ENCODE data around the gene MGME1.

MGME1 gene

DNA sequence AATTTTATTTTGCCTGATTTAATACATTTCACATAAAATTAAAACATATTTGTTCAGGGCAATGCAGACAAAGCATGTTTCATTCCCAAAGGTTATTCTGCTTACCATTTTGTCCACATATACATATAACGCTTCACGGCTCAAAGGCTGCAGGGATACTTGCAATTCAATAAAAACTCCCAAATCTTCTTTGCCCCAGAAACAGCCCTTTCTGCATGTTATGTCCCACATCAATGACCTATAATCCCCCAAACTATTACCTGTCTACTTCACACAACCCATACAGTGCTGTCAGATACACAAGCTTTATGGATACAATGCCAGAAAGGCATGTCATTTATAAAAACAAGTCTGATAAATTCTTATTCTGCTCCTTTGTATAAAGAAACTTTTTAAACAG lies 20.4 kb upstream of the MGME1 start:
- no peak overlapping the region for H3K4me3 ChIP-seq
- peaks cover 100% of the 10 kb centered on the region for H3K36me3 ChIP-seq
- no peak for TF ChIP-seq Cebpa-rat (IDR thresholded peaks at IDR 0.05)
- no peaks in the 10 kb centered on the region for H3K9me3 ChIP-seq
- H3K4me1 ChIP-seq: peaks cover 100% of the 10 kb centered on the region
- peaks cover 100% of the 10 kb centered on the region for H4K20me1 ChIP-seq
- H3K27me3 ChIP-seq: no peaks in the 10 kb centered on the region
- H3K27ac ChIP-seq: no peak overlapping the region
- H3K9ac ChIP-seq: no peak overlapping the region
- peak overlapping the region; percentile 14; the same call in 1 of the 2 replicates for H3K4me2 ChIP-seq

DNA sequence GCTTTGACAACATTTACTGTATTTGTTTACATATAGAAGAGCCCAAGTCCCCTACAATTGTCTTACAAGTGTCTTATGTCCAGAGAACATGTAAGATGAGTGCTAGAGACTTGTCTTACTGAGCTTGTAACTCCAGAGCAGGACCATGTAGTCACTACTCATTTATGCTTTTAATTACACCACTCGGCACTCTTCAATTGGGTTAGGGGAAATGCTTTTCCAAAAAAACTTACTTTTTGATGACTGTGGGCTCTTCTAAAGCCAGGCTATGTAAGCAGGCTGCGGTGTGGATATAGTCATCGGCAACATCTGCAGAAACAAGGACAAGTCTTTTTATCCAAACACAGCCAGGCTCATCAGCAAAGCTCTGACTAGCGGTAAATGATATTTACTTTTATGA lies 18.9 kb upstream of the MGME1 start:
- peaks cover 100% of the 10 kb centered on the region for H3K4me1 ChIP-seq
- peaks cover 100% of the 10 kb centered on the region for H3K36me3 ChIP-seq
- peaks cover 100% of the 10 kb centered on the region for H4K20me1 ChIP-seq
- no peak overlapping the region for H3K9ac ChIP-seq
- H3K27me3 ChIP-seq: no peaks in the 10 kb centered on the region
- H3K27ac ChIP-seq: peak overlapping the region; percentile 1; the same call in 1 of the 2 replicates
- H3K9me3 ChIP-seq: no peaks in the 10 kb centered on the region
- H3K4me3 ChIP-seq: no peak overlapping the region
- TF ChIP-seq Cebpa-rat (IDR thresholded peaks at IDR 0.05): no peak
- H3K4me2 ChIP-seq: no peak overlapping the region

DNA sequence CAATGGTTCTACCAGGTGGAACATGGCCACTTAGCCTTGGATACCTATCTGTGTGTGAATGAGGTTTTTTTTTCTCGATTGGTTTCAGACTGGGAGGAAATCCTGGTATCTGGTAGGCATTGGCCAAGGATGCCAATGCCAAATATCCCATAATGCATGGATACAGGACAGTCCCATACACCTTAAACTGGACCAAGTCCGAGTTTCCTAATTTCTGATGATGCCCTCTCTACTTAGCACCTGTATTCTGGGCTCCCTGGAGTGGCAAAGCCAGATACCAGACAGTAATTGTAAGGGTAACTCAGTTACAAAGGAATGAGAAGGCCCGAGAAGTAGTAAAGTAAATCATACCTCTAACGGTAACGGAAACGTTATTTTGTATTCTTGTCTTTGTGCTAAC lies 18.1 kb upstream of the MGME1 start:
- peak overlapping the region; percentile 2; the same call in 1 of the 2 replicates for H3K4me2 ChIP-seq
- H3K4me1 ChIP-seq: peaks cover 100% of the 10 kb centered on the region
- H3K36me3 ChIP-seq: peaks cover 100% of the 10 kb centered on the region
- no peaks in the 10 kb centered on the region for H3K9me3 ChIP-seq
- no peak for TF ChIP-seq Cebpa-rat (IDR thresholded peaks at IDR 0.05)
- no peak overlapping the region for H3K9ac ChIP-seq
- no peak overlapping the region for H3K27ac ChIP-seq
- peaks cover 100% of the 10 kb centered on the region for H4K20me1 ChIP-seq
- no peaks in the 10 kb centered on the region for H3K27me3 ChIP-seq
- H3K4me3 ChIP-seq: no peak overlapping the region

DNA sequence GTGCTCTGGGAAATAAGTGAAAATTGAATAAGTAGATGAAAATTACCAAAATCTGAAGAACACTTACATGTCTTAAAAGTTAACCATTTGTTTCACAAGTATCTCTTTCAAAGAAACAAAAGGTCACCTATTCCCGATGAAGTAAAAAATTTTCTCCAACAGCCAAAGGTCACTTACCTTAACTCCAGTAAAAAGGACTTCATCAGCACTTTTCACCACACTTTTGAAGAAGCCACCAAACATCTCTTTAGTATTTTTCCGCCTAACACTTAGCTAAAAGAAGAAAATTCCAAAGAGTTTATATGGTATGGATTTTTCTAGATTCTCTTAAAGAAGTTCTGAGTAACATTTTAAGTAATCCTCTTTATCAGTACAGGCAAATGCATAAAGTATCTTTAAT lies 17.5 kb upstream of the MGME1 start:
- Histone ChIP-seq H3K27ac (no peak overlapping the region), H4K20me1 (peaks cover 100% of the 10 kb centered on the region)
- no peak for TF ChIP-seq Cebpa-rat (IDR thresholded peaks at IDR 0.05)

DNA sequence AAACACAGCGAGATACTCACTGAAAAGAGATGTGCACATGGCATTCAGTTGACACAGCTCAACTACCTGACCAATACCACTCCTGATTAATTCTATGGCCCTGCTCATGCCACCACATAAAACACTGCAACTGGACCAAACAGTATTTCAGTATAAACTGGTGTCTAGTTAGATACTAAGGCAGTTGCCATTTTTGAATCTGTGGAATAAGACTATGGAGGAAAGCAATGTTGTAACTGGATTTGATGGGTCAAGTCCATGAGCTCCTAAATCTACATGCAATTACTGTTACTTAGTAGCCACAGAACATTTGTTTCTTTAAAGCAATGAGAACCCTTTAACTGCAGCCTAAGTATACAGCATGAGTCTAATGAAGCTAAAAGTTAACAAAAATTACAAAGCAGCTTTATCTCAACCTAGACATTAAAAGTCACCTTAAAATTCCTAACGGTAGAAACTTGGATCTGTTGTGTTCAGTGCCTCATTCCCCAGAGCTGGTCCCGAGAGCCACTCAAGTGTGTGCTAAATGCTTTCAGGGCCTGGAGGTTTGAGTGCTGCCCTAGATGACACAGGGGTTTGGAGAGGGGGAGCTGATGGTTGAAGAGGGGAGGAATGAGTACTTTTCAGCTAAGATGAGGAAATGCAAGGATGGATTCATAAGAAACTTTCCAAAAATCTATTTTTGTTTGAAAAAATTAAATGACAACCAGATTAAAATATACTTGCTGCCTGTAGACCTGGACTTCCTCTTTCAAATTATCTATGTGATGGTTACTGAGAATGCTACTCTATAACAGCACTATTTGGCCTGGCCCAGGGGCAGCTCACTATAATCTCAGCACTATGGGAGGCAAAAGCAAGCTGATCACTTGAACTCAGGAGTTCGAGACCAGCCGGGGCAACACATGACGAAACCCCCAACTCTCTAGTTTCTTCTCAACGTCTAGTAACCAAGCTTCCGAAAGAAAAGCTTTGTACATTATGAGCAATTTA lies 15.8 kb upstream of the MGME1 start:
- no peak for TF ChIP-seq Cebpa-rat (IDR thresholded peaks at IDR 0.05)
- peaks cover 91% of the 10 kb centered on the region for H3K36me3 ChIP-seq
- H3K9me3 ChIP-seq: no peaks in the 10 kb centered on the region
- H3K27me3 ChIP-seq: no peaks in the 10 kb centered on the region
- H3K4me1 ChIP-seq: peaks cover 100% of the 10 kb centered on the region
- H4K20me1 ChIP-seq: peaks cover 100% of the 10 kb centered on the region
- peak overlapping the region; percentile 96 for H3K4me2 ChIP-seq
- no peak overlapping the region; the same call in 1 of the 2 replicates for H3K9ac ChIP-seq
- no peak overlapping the region for H3K4me3 ChIP-seq
- peak overlapping the region; percentile 100 for H3K27ac ChIP-seq

More for the DNA sequence above, 17.5 kb upstream of the MGME1 start:
- H3K9me3 ChIP-seq: no peaks in the 10 kb centered on the region
- no peak overlapping the region for H3K9ac ChIP-seq
- H3K4me2 ChIP-seq: no peak overlapping the region
- peaks cover 100% of the 10 kb centered on the region for H3K4me1 ChIP-seq
- no peak overlapping the region for H3K4me3 ChIP-seq
- H3K27me3 ChIP-seq: no peaks in the 10 kb centered on the region
- peaks cover 98% of the 10 kb centered on the region for H3K36me3 ChIP-seq

DNA sequence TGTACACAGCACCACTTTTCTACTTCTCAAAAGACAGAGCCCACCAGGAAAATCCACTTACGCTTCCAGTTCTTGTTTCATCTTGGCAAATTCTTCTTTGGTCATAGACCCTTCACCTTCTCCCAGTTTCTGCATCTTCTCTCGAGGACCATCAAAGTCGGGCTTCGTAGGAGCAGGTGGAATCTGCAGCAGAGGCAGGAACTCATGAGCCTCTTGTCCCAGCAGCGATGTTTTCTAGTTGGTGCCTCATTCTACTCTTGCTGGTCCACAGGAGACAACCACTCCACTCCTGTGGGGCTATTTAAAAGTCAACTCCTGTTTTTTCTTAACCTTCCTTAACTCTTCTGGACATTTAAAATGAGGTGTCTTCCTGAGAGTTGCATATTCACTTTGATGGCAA lies 14.9 kb upstream of the MGME1 start:
- no peaks in the 10 kb centered on the region for H3K9me3 ChIP-seq
- H3K36me3 ChIP-seq: peaks cover 83% of the 10 kb centered on the region
- H3K27ac ChIP-seq: peak overlapping the region; percentile 100
- peak overlapping the region; percentile 96 for H3K4me2 ChIP-seq
- TF ChIP-seq Cebpa-rat (IDR thresholded peaks at IDR 0.05): no peak
- H3K9ac ChIP-seq: peak overlapping the region; percentile 69; the same call in 1 of the 2 replicates
- H3K4me3 ChIP-seq: no peak overlapping the region
- peaks cover 100% of the 10 kb centered on the region for H3K4me1 ChIP-seq
- peaks cover 100% of the 10 kb centered on the region for H4K20me1 ChIP-seq
- H3K27me3 ChIP-seq: no peaks in the 10 kb centered on the region

DNA sequence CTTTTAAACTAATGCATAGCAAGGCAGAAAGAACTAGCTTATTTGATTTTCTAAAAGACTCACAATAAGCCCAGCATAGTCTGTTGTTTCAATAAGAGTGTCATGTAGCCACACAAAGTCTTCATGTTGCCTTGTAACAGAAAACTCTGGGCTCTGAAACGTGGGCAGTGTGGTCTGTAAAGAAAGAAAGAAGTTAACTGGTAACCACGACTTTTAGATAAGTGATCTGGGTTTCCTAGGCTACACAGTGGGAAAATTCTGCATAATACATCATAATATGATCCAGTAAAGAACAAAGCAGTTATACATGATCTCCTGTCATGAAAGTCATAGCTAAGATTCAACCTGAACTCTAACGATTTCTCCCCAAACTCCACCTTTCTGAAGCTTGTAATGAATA lies 13.5 kb upstream of the MGME1 start:
- peak overlapping the region; percentile 96 for H3K4me2 ChIP-seq
- no peaks in the 10 kb centered on the region for H3K9me3 ChIP-seq
- peak overlapping the region; percentile 100 for H3K27ac ChIP-seq
- H3K4me3 ChIP-seq: peak overlapping the region; percentile 92
- peaks cover 100% of the 10 kb centered on the region for H4K20me1 ChIP-seq
- H3K27me3 ChIP-seq: no peaks in the 10 kb centered on the region
- no peak for TF ChIP-seq Cebpa-rat (IDR thresholded peaks at IDR 0.05)
- H3K36me3 ChIP-seq: peaks cover 77% of the 10 kb centered on the region
- H3K9ac ChIP-seq: peak overlapping the region; percentile 69
- peaks cover 100% of the 10 kb centered on the region for H3K4me1 ChIP-seq

DNA sequence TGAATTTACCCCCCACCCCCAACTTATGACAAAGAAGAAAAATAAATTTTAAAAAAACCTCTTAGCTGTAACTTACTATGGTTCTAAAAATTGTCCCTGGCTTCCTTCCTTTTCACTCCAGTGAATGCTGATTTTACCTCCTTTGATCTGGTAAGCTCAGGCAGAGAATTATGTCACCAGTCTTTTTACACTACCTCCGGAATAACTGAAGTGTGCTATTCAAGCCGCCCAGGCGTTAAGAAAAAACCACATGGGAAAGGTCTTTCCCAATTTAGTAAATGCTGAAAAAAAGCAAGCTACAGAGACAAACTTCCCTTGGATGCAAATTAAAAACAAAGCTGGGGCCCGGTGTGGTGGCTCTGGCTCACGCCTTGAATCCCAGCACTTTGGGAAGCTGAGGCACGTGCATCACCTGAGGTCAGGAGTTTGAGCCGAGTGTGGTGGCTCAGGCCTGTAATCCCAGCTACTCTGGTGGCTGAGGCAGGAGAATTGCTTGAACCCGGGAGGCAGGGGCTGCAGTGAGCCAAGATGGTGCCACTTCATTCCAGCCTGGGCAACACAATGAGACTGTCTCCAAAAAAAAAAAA lies 12.6 kb upstream of the MGME1 start:
- Histone ChIP-seq H4K20me1 (peaks cover 100% of the 10 kb centered on the region), H3K9ac (peak overlapping the region; percentile 69), H3K36me3 (peaks cover 68% of the 10 kb centered on the region)

DNA sequence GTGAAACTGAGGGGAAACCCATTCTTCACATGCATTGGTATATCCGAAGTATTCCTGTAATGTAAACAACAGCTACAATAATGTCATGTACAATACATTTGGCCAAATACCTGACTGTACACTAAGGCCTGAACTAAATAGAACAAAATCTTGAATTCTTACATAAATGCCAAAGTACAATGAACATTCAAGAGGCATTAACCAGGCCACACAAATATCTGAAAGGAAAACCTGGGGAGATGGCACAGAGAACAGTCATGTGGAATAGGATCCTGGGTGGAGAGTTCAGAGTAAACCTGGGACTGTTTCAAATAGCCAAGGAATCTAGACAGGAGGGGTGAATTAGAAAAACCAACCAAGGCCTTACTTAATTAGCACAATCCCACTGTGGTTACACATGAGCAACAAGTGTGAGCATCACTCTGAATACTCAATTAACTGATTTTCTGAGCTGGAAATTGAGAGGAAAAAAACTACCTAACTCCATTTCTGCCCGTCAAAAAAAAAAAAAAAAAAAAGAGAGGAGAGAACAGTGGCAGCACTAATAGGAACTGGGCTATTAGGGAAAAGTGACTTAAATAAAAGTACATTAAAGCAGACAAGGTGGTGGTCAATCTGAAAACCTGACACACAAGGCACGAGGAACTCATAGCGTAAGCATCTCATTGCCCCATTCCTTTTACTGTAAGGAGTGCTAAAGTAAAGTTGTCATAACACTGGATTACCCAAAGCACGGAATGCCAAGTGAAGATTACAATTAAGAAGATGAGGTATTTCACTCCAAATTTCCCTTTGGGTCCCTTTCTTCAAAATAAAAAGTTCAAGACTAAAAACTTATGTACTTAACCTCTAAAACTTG lies 11.1 kb upstream of the MGME1 start:
- Histone ChIP-seq H3K4me1 (peaks cover 93% of the 10 kb centered on the region), H3K27ac (peak overlapping the region; percentile 100), H3K27me3 (no peaks in the 10 kb centered on the region), H3K36me3 (peaks cover 53% of the 10 kb centered on the region), H3K9ac (peak overlapping the region; percentile 100), H3K4me3 (peak overlapping the region; percentile 92), H4K20me1 (peaks cover 100% of the 10 kb centered on the region), H3K9me3 (no peaks in the 10 kb centered on the region), H3K4me2 (peak overlapping the region; percentile 96)
- TF ChIP-seq Cebpa-rat (IDR thresholded peaks at IDR 0.05): no peak

More for the DNA sequence above, 12.6 kb upstream of the MGME1 start:
- H3K4me3 ChIP-seq: peak overlapping the region; percentile 92
- H3K27me3 ChIP-seq: no peaks in the 10 kb centered on the region
- H3K4me1 ChIP-seq: peaks cover 100% of the 10 kb centered on the region
- peak; percentile 69; the same call in 1 of the 2 replicates for TF ChIP-seq Cebpa-rat (IDR thresholded peaks at IDR 0.05)
- H3K27ac ChIP-seq: peak overlapping the region; percentile 100
- H3K9me3 ChIP-seq: no peaks in the 10 kb centered on the region
- H3K4me2 ChIP-seq: peak overlapping the region; percentile 96

All from BLaER1 (cell line).